Aorta (tissue), 5 donors: ENCODE data around the gene ELFN1. TPM values are rescaled to one million over a fixed set of nuclear protein-coding genes. Genes with fewer than 3 reads are reported as not detected.

Experiments used
- ATAC-seq: fragments of 200-7000 bp; cut with Tn5 transposase; one replicate; pipeline ENCODE4 v1.9.1; 2022; ENCODE audit warnings: moderate library complexity; ENCODE audit not compliant: low FRiP score
- DNase-seq, 2 donors: peaks; one replicate each; pipeline ENCODE4 v3.0.0-alpha.2; 2020
- H3K27ac ChIP-seq, 2 donors: one replicate each; pipeline ENCODE4 v1.5.1; 2013; ENCODE audit warnings: low read length in 2 of 2, mild to moderate bottlenecking in 2 of 2, moderate library complexity in 2 of 2, control low read depth in 1 of 2, inconsistent platforms in 1 of 2, low read depth in 1 of 2
- H3K27me3 ChIP-seq, 2 donors: one replicate each; pipeline ENCODE4 v1.6.1; 2013; ENCODE audit warnings: control low read depth in 1 of 2, low read length in 1 of 2, mild to moderate bottlenecking in 1 of 2, moderate library complexity in 1 of 2; ENCODE audit not compliant: insufficient read depth in 2 of 2, control insufficient read depth in 1 of 2
- H3K36me3 ChIP-seq, 2 donors: one replicate each; pipeline ENCODE4 v1.6.1; 2013; ENCODE audit warnings: control low read depth in 1 of 2, low read length in 1 of 2, mild to moderate bottlenecking in 1 of 2; ENCODE audit not compliant: insufficient read depth in 2 of 2, control insufficient read depth in 1 of 2
- H3K4me1 ChIP-seq, 2 donors: one replicate each; pipeline ENCODE4 v1.6.1; 2013; ENCODE audit warnings: low read length in 2 of 2, control low read depth in 1 of 2, mild to moderate bottlenecking in 1 of 2, moderate library complexity in 1 of 2; ENCODE audit not compliant: insufficient read depth in 2 of 2, control insufficient read depth in 1 of 2
- H3K4me3 ChIP-seq, 2 donors: one replicate each; pipeline ENCODE4 v1.5.1; 2013; ENCODE audit warnings: low read length in 2 of 2, control low read depth in 1 of 2, mild to moderate bottlenecking in 1 of 2
- H3K9me3 ChIP-seq: one replicate; pipeline ENCODE4 v1.6.1; 2013; ENCODE audit warnings: mild to moderate bottlenecking, low read length; ENCODE audit not compliant: control insufficient read depth
- WGBS, 2 donors: extraction: QIAGEN DNeasy Blood & Tissue Kit; methylation state at CpG; one replicate each; pipeline ENCODE4 v1.1.7; 2013; 5-methylcytosine and 5-hydroxymethylcytosine counted together
- intact Hi-C, 2 donors: fragments of 100-400 bp; cut with DNase I; formaldehyde crosslinking; loops; one replicate each; pipeline versions ENCODE4 v1.14.2 to v1.15.0; 2022
- polyA plus RNA-seq, 2 donors: library from polyadenylated mRNA; stranded (reverse); fragments of 200-250 nt; gene quantifications; one replicate each; pipeline ENCODE4 v1.2.3, GENCODE V29; 2013
- total RNA-seq, 2 donors: library from RNA; stranded (reverse); fragmentation: NEBNext Ultra II Directional; extraction: Animal tissue kit (Norgen Biotek cat#: 25700); gene quantifications; one replicate each; pipeline ENCODE4 v1.2.1, GENCODE V29; 2021
- donor health status: healthy with polysubstance abuse.
- donor health status: Bipolar disorder and iron deficiency.
- donor health status: DM: no; HTN: no; CAD: no.
- donor health status: DM: no; HTN: no; CAD: no.
- donor health status: DM: yes; HTN: yes; CAD: no.

ELFN1 gene
- total and polyA plus RNA-seq, 4 donors = 0.13 to 4.8 (median 1.2) TPM; not detected in 1

- 95 to 96% methylated on average over 54 of the region's 54 CpGs for WGBS, 2 donors
- Histone ChIP-seq H3K9me3 (no peaks in the 10 kb centered on the region), H3K36me3 (no peaks in the 10 kb centered on the region), H3K27me3 (no peaks in the 10 kb centered on the region), H3K4me3 (no peak overlapping the region), H3K4me1 (no peaks in the 10 kb centered on the region), H3K27ac (no peak overlapping the region)
- intact Hi-C loops = no loop called here
- ATAC-seq (no peak), DNase-seq (peak in 1 of 2 donors; percentile 52)
Measured at GRCh38 chr7:1769286-1770200, 99.5 kb downstream of the ELFN1 start.

DNA sequence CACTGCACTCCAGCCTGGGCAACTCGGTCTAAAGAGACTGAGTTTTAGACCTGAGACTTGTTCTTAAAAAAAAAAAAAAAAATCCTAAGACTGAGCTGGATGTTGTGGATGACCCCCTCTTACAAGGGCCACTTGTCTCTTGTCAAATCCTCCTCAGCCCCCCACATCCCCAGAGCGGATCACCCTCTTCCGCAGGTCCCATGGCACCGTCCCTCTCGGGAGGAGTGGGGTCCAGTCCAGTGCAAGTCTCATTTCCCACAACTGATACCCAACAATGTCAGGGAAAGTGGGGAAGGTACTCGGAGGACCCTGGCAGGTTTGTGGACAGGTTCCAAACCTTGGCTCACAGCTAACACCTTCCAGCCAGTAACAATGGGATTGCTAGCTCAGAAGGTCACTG is 100.3 kb downstream of the ELFN1 start:
- ATAC-seq = no peak
- H3K4me3 ChIP-seq = no peak overlapping the region
- no peaks in the 10 kb centered on the region for H3K27me3 ChIP-seq
- peak in 1 of 2 donors; percentile 55 for DNase-seq
- WGBS, 2 donors = 91 to 93% methylated on average over 6 of the region's 6 CpGs
- intact Hi-C loops = no loop called here
- H3K4me1 ChIP-seq = no peaks in the 10 kb centered on the region
- no peaks in the 10 kb centered on the region for H3K9me3 ChIP-seq
- H3K36me3 ChIP-seq = no peaks in the 10 kb centered on the region
- H3K27ac ChIP-seq = no peak overlapping the region

DNA sequence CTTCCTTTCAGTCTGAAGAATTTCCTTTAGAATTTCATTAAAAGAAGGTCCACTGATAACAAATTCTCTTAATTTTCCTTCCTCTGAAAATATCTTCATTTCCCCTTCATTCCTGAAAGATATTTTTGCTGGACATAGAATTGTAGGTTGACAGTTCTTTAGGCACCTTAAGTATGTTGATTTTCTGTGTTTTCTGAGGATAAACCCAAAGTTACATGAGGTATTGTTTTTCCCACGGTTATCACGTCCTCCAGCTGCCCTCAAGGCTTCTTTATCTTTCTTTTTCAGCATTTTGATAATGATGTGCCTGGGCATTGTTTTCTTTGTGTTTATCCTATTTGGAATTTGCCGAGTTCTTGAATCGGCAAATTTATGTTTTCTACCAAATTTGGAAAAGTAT is 105.3 kb downstream of the ELFN1 start:
- no peak for DNase-seq
- no peaks in the 10 kb centered on the region for H3K36me3 ChIP-seq
- ATAC-seq = no peak
- WGBS, 2 donors = 73 to 75% methylated on average over 4 of the region's 4 CpGs
- H3K27me3 ChIP-seq = no peaks in the 10 kb centered on the region
- H3K27ac ChIP-seq = no peak overlapping the region
- intact Hi-C loops = no loop called here
- H3K4me1 ChIP-seq = no peaks in the 10 kb centered on the region
- H3K4me3 ChIP-seq = no peak overlapping the region
- peaks cover 7% of the 10 kb centered on the region for H3K9me3 ChIP-seq

GRCh38 chr7:1777122-1777521 is 107.0 kb downstream of the ELFN1 start:
- Histone ChIP-seq H3K27me3 (no peaks in the 10 kb centered on the region), H3K9me3 (peaks cover 7% of the 10 kb centered on the region), H3K4me3 (no peak overlapping the region), H3K27ac (no peak overlapping the region), H3K4me1 (no peaks in the 10 kb centered on the region), H3K36me3 (no peaks in the 10 kb centered on the region)
- DNase-seq (peak in 1 of 2 donors; percentile 0), ATAC-seq (no peak)
- intact Hi-C loops = no loop called here
- WGBS, 2 donors = 79 to 86% methylated on average over 6 of the region's 6 CpGs

DNA sequence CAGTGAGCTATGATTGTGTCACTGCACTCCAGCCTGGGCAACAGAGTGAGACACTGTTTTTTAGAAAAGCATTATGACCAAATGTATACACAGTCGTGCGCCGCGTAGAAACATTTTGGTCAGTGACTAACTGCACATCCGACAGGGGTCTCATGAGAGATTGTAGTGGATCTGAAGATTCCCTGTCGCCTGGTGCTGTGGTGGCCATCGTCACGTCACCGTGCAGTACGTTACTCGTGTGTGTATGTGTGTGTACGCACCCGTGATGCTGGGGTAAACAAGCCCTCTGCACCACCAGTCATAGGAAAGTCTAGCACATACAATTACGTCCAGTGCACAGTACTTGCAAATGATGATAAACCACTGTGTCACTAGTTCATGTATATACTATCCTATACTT is 109.4 kb downstream of the ELFN1 start:
- DNase-seq (peak in 1 of 2 donors; percentile 20), ATAC-seq (no peak)
- Histone ChIP-seq H3K27me3 (no peaks in the 10 kb centered on the region), H3K4me1 (no peaks in the 10 kb centered on the region), H3K4me3 (no peak overlapping the region), H3K36me3 (no peaks in the 10 kb centered on the region), H3K9me3 (peaks cover 7% of the 10 kb centered on the region), H3K27ac (no peak overlapping the region)
- 85 to 87% methylated on average over 14 of the region's 14 CpGs for WGBS, 2 donors
- intact Hi-C loops = no loop called here

DNA sequence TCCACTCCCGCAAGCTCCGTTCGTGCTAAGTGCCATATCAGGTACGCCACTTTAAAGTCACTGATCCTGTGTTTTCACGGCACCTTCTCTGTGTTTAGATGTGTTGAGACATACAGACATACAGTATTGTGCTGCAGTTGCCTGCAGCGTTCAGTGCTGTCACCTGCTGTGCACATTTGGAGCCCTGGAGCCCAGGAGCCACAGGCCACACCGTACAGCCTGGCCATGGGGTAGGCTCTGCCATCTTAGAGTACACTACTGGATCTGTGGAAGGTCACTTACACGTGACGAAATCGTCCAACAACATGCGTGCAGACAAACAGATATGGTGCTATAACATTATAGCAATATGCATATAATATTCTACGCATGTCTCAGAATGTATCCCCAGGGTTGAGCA is 111.3 kb downstream of the ELFN1 start:
- DNase-seq = no peak
- H3K27me3 ChIP-seq = no peaks in the 10 kb centered on the region
- no peaks in the 10 kb centered on the region for H3K36me3 ChIP-seq
- 92 to 94% methylated on average over 12 of the region's 12 CpGs for WGBS, 2 donors
- no peak for ATAC-seq
- H3K9me3 ChIP-seq = peaks cover 11% of the 10 kb centered on the region
- H3K27ac ChIP-seq = no peak overlapping the region
- no peak overlapping the region for H3K4me3 ChIP-seq
- no peaks in the 10 kb centered on the region for H3K4me1 ChIP-seq
- intact Hi-C loops = no loop called here

- DNase-seq (peak in 1 of 2 donors; percentile 3), ATAC-seq (no peak)
- Histone ChIP-seq H3K9me3 (peaks cover 5% of the 10 kb centered on the region), H3K27me3 (no peaks in the 10 kb centered on the region), H3K4me1 (no peaks in the 10 kb centered on the region), H3K4me3 (no peak overlapping the region), H3K27ac (no peak overlapping the region), H3K36me3 (no peaks in the 10 kb centered on the region)
- 86 to 95% methylated on average over 2 to 3 of the region's 3 CpGs for WGBS, 2 donors
- intact Hi-C loops = no loop called here
Measured at GRCh38 chr7:1785839-1786238, 115.8 kb downstream of the ELFN1 start.

- Histone ChIP-seq H3K4me3 (no peak overlapping the region), H3K4me1 (no peaks in the 10 kb centered on the region), H3K27ac (no peak overlapping the region), H3K36me3 (no peaks in the 10 kb centered on the region), H3K27me3 (no peaks in the 10 kb centered on the region), H3K9me3 (peaks cover 5% of the 10 kb centered on the region)
- no peak for ATAC-seq
- 72 to 74% methylated on average over 9 of the region's 9 CpGs for WGBS, 2 donors
- peak in 1 of 2 donors; percentile 20 for DNase-seq
- intact Hi-C loops = no loop called here
Measured at GRCh38 chr7:1787241-1787640, 117.2 kb downstream of the ELFN1 start.

DNA sequence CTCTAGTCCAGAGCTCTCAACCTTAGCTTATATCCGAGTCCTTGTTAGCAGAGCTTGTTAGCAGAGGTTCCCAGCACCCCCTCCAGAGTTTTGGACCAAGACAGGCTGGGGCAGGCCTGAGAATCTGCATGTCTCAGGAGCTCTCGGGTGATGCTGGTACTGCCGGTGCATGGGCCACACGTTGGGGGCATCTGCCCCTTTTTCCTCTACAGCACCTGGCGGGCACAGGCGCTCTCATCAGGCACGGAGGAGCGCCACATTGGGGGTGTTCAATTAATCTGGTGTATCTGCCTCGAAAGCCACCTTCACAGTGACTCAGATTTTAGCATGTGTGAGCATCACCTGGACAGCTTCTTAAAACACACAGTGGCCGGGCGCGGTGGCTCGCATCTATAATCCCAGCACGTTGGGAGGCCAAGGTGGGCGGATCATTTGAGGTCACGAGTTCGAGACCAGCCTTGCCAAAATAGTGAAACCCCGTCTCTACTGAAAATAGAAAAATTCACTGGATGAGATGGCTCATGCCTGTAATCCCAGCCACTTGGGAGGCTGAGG is 117.7 kb downstream of the ELFN1 start:
- DNase-seq (peak in 1 of 2 donors; percentile 47), ATAC-seq (no peak)
- WGBS, 2 donors = 90 to 91% methylated on average over 18 of the region's 18 CpGs
- H3K4me1 ChIP-seq = no peaks in the 10 kb centered on the region
- H3K4me3 ChIP-seq = no peak overlapping the region
- H3K9me3 ChIP-seq = peaks cover 6% of the 10 kb centered on the region
- intact Hi-C loops = no loop called here
- no peaks in the 10 kb centered on the region for H3K36me3 ChIP-seq
- no peaks in the 10 kb centered on the region for H3K27me3 ChIP-seq
- no peak overlapping the region for H3K27ac ChIP-seq
